SKM-1 treated with dmso at 0.1 percent for 144 hours (cell line): ENCODE measurements around the gene FBL.
"Not testable (repeated sequence)": the region's sequence is repeated elsewhere in the genome, so short reads cannot be mapped to it uniquely, and the experiment has no call there.

Experiments
- DNase-seq: peaks from one replicate; lab custom pipeline; 2025; ENCODE audit not compliant: unreplicated experiment; lab: John Stamatoyannopoulos, UW

FBL gene

DNA sequence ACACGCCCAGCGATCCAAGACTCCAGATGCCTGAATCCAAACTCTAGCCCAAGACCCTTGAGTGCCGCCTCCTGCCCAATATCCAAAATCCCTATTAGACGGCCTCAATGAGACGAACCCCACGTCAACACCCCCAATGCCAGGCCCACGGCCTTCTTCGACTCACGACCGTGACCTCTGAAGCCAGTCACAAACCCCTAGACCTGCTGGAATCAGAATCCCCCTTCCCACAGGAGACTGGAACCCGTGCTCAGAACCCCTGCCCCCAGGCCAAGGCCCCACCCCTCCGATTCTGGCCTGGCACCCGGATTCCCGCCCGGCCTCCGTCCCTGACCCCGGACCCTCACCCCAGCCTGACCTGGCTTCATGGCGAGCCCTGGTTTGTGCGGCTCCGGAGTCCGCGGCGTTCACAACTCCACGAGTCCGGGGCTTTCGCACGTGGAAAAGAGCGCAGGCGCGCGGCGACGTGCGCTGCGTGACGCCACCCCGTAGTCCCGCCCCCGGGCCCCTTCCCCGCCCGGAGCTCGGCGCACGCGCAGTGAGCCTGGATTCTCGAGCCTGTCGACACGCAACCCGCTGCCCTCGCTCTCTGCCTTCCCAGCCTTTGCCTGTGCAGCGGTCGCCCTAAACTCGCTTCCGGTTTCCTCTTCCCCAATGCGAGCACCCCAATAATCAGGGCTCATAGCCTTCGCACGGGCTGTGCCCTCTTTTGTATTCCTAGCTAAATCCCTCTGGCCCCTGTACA is at the start of gene FBL:
Gene FBL, minus strand, starts transcription at position 447 of the 745 bp plus-strand sequence. Its CDS starts 79 bp downstream, at position 368.
- peak; percentile 88 for DNase-seq

DNA sequence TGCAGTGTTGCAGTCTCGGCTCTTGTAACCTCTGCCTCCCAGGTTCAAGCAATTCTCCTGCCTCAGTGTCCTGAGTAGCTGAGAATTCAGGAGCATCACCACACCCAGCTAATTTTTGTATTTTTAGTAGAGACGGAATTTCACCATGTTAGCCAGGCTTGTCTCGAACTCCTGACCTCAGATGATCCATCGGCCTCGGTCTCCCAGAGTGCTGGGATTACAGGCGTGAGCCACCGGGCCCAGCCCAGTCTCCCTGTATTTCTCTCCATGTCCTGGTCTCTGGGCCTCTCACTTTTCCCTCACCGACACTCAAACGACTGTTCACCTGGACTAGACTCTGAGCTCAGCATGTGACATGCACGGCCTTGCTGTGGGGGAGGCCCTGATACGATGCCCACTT is 48.9 kb upstream of the FBL start:
- not testable (repeated sequence) for DNase-seq

DNA sequence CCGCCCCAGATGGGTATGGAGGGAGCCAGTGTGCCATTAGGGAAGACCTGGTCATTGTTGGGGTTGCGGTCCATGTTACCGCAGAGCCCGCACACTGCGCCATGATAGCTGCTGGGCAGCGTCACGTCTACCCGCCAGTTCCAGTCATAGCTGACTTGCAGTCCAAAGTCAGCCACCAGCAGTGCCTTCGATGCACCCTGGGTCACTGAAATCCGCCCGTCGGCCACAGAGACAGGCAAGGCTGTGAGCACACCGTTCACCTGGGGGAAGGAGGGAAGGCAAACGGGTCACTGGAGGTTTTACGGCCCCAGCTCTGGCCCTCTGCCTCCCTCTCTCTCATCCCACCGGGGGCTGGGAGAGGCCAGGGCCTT is 48.0 kb upstream of the FBL start:
- not testable (repeated sequence) for DNase-seq

DNA sequence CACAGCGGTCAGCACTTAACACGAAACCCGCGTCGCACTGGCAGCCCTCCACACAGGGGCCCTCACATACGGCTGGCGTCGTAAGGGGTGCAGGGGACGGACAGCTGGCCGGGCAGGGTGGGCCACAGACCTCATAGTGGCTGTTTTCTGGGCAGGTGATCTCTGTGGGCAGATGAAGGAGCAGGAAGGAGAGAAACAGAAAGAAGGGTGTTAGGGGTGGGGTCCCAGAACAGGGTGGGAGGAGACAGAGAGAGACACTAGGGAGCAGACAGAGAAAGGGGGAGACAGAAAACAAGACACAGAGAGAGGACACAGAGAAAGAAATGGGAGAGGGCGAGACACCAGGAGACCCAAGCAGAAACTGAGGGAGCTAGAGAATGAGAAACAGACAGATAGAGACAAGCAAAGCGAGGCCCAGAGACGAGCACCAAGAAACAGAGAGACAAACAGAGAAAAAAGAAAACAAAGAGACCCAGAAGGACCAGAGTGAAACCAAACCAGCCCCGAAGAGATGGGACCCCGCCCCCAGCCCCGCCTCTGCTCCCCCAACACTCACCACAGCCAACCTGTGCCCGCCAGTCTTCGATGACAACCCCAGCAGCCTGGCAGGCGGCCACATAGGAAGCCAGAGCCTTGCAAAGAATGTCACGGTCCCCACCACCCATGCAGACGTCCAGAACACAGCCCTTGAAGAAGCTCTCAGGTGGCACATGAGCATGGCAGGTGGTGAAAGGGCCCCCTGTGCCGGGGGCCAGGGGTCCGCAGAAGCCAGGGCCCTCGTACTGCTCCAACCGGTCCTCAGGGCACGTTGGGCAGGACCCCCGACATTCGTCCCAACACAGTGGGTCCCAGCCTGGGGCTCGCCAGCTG is 47.4 kb upstream of the FBL start:
- DNase-seq, result not testable (repeated sequence)

DNA sequence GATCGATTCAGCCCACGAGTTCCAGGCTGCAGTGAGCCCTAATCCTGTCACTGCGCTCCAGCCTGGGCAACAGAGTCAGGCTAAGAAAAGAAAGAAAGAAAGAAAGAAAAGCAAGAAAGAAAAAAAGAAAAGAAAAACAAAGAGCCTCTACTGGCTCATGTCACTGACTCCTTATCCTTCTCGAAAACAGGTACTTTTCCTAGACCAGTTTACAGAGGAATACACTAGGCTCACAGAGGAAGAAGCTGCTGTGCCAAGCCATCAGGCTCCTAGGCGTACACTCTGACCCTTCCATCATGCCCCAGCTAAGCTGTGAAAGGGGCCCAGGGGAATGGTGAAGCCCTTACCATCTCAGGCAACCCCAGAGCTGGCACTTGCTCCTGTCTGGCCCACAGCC is 46.3 kb upstream of the FBL start:
- DNase-seq, result not testable (repeated sequence)

DNA sequence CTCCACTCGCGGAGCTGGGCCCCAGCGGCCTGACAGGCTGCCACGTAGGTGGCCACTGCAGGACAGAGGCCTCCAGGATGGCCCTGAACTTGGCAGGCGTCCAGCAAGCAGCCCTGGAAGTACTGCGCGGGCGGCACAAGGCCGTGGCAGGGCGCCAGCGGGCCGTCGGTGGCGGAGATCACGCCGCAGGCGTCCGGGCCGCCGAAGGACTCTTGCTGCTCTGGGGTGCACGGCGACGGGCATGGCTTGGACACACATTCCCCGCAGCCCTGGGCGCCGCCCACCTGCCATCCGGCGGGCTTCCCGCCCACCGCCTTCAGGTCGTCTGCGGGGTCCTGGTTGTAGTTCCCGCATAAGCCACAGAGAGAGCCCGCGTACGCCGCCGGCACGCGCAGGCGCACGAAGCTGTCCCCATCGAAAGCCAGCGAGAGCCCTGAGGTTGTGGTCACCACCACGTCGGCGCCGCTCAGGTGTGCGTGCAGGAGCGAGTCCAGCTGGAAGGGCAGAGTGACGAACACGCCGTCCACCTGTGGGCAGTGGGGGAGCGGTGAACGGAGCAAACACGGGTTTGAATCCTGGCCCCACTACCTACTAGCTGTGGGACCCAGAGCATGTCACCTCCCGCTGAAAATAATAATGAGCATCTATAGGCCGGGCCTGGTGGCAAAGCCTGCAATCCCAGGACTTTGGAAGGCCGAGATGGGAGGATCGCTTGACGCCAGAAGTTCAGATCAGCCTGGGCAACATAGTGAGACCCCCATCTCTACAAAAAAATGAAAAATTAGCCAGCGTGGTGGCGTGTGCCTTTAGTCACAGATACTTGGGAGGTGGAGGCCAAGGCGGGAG is 45.7 kb upstream of the FBL start:
- not testable (repeated sequence) for DNase-seq

DNA sequence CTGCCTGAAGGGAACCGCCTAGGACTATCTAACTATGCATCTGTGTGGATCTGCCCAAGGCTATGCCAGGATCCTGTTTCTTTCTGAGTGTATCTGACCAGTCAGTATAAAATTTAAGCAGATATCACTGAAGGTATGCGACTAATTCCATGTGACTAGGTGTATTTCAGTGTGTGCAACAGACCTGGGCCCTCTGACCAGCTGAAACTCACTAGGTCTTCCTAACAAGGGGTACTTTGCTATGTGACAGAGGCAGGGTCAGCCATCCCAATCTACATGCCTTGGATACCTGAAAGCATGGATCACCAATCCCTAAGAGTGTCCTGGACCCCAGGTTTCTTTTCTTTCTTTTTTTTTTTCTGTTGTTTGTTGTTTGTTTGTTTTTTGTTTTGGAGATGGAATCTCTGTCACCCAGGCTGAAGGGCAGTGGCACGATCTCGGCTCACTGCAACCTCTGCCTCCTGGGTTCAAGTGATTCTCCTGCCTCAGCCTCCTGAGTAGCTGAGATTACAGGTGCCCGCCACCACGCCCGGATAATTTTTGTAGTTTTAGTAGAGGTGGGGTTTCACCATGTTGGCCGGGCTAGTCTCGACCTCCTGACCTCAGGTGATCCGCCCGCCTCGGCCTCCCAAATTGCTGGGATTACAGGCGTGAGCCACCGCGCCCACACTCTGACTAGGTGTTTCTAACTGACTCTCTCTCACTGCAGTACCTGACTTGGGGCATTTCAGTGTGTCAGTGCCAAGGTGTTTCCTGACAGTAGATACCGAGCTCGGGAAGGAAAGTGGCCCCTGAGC is 44.8 kb upstream of the FBL start:
- DNase-seq, result no peak

DNA sequence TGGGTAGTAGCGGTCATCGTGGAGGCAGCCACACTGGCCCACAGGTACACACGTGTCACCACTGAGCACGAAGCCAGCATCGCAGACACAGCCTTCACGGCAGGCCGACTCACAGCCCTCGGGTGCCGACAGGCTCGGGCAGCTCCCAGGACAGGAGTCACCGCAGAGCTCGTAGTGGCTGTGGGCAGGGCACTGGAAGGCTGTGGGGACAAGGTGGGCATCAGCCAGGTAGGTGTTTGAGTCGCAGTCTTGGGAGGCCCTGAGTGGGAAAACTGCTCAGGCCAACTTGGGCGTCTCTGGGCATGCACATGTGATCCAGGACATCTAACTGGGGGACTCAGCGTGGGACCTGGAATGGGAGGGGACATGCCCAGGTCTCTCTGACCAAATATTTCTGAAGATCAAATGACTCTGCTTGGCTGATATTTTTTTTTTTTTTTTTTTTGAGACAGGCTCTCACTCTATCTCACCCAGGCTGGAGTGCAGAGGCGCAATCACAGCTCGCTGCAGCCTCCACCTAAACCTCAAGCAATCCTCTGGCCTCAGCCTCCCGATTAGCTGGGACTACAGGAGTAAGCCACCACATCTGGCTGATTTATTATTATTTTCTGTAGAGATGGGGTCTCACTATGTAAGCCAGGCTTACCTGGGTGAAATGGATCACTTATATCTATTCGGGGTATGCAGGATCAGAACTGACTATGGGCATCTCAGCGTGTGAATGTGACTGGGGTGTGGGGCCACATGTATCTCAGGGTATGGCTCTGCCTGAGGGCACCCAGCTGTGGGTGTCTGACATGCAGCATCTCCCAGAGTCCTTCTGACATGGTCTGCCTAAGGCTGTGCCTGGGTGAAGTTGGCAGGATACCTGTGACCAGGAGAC is 43.9 kb upstream of the FBL start:
- DNase-seq, result not testable (repeated sequence)

DNA sequence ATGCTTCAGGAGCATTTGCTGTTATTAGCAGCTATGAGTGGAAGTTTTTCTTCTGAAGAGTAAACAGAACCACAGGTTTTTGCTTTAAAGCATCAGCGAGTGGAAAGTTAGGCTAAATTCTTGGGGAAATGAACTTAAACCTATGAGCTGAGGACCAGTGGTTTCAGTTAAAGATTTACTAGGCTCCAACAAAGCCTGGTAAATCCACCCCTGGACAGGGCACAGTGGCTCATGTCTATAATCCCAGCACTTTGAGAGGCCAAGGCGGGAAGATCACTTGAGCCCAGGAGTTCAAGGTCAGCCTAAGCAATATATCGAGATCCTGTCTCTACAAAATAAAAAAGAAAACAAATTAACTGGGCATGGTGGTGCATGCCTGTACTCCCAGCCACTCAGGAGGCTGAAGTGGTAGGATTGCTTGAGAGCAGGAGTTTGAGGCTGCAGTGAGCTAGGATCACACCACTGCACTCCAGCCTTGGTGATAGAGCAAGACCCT is 41.3 kb upstream of the FBL start:
- not testable (repeated sequence) for DNase-seq

DNA sequence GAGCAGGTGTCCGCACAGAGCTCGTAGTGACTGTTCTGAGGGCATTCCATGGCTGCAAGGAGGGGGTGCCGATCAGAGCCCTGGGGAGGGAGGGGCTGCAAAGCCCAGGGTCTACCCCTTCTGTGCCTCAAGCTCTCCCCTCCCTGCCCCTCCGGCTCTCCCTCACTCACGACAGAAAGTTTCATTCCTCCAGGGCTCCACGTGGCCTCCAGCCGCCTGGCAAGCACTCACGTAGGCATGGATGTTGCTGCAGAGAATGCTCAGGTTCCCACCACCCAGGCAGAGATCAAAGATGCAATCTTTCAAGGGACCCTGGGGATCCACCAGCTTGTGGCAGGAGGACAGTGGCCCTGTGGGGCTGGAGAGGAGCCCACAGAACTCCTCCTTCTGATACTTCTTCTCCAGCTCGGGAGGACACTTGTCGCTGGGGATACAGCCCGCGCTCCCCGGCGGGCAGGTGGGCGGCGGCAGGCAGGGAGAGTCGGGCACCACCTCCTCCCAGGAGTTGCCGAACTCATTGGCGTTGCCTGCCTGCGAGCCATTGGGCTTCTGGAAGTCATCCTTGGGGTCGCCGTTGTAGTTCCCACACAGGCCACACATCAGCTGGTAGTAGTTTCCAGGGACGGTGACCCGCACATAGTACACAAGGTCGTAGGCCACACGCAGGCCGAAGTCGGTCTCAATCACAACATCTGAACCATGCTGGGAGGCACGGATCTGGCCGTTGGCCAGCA is 39.8 kb upstream of the FBL start:
- DNase-seq, result not testable (repeated sequence)

DNA sequence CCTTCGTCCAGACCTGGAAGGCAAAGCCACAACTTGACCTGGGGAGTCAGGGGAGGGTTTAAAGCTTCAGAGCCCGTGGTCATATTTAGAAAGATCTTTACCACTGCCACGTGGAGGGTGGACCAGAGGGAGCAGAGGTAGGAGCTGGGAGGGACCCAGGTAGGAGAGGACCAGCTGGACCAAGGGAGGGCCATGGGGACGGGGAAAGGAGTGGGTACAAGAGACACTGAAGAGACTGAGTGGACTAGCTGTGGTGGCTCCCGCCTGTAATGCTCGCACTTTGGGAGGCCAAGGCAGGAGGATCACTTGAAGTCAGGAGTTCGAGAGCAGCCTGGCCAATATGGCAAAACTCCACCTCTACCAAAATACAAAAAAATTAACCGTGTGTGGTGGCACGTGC is 38.5 kb upstream of the FBL start:
- not testable (repeated sequence) for DNase-seq

DNA sequence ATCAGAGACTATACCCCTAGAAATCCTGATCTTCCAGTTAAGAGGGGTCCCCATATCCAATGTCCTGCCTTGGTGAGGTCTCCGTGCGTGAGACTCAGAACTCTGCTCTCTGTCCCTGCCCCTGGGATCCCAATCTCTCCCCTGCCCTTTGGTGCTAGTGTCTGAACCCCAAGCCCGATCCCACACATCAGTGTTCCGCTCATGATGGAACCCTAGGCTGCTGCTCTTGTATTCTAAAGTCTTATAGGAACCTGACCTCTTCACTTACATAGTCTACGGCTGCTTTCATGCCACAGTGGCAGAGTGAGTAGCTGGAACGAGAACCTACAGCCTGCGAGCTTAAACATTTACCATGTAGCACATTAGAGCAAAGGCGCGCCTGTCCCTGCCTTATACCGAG is 36.5 kb upstream of the FBL start:
- DNase-seq, result not testable (repeated sequence)

DNA sequence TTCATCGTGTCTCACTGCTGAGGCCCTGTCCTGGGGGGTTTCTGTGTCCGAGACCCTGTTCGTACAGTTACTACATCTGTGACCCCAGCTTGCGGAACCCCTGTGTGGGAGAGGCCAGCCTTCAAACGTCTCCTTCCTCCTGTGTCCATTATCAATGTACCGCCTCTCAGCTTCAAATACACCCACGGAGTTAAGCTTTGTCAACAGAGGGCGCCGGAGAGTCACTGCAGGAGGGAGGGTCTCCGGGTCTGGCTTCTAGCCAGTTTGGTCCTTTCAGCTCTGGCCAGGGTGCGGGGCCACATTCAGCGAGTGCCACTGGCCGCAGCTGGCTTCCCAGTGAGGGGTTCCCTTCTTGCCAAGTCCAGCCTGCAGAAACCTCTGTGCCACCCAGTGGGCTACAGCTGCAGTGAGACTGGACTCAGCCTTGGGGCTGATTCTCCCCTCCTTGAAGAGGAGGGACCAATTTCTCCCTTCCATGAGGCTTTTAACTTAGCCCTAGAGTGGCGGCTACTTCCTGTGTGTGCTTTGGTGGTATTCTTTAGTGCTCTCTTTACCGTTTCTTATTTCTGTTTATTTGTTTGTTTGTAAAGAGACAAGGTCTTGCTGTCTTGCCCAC is 35.4 kb upstream of the FBL start:
- DNase-seq, result peak; percentile 62

DNA sequence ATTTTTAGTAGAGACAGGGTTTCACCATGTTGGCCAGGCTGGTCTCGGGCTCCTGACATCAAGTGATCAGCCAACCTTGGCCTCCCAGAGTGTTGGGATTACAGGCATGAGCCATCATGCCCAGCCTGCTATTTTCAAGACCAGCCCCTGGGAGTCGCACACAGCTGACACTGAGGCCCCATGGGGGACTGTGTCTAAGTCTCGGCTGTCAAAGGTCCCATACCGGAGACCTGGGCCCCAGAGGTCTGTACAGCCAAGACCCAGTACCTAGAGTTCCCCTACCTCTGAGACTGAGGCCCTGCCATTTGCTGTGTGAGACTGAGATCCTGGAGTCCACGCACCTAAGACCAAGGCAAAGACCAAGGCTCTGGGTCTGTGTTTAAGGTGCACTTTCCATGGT is 34.1 kb upstream of the FBL start:
- not testable (repeated sequence) for DNase-seq

DNA sequence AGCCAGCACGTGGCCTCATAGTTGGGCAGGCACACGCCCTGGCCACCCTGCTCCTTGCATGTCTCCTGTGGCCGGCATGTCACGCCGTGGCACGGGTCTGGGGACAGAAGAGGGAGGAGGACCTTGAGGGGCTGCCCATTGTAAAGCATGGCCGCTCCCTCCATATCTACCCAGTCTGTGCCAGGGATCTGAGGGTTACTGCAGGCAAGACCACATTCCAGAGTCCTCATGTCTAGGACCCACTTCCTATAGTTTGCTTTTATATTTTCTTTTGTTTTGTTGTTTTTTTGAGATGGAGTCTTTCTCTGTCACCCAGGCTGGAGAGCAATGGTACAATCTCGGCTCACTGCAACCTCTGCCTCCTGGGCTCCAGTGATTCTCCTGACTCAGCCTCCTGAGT is 33.6 kb upstream of the FBL start:
- not testable (repeated sequence) for DNase-seq

DNA sequence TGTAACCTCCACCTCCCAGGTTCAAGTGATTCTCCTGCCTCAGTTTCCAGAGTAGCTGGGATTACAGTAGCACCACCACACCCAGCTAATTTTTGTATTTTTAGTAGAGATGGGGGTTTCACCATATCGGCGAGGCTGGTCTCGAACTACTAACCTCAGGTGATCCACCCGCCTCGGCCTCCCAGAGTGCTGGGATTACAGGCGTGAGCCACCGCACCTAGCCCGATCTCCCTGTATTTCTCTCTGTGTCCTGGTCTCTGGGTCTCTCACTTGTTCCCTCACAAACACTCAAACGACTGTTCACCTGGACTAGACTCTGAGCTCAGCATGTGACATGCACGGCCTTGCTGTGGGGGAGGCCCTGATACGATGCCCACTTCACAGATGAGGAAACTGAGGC is 32.7 kb upstream of the FBL start:
- DNase-seq, result not testable (repeated sequence)

DNA sequence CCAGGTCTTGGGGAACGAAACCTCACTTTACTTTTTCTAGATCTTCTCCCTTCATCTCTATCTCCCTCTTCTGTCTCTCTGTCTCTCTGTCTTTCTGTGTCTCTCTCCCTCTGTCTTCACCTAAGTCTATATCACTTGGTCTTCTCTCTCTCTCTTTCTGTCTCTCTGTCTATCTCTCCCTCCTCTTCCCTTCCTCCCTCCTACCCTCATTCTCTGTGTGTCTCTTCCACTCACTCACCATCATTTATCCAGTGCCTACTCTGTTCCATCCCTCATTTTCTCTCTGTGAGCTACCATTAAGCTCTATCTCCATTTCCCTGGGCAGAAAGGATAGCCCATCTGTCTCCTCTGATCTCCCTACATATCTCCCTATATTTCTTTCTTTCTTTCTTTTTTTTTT is 32.2 kb upstream of the FBL start:
- no peak for DNase-seq

DNA sequence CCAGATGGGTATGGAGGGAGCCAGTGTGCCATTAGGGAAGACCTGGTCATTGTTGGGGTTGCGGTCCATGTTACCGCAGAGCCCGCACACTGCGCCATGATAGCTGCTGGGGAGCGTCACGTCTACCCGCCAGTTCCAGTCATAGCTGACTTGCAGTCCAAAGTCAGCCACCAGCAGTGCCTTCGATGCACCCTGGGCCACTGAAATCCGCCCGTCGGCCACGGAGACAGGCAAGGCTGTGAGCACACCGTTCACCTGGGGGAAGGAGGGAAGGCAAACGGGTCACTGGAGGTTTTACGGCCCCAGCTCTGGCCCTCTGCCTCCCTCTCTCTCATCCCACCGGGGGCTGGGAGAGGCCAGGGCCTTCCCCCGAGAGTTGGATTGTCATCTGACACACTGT is 31.8 kb upstream of the FBL start:
- not testable (repeated sequence) for DNase-seq
